ENCODE results near the gene STMN1. TPM values are rescaled to one million over a fixed set of nuclear protein-coding genes. Genes with fewer than 3 reads are reported as not detected.

STMN1 gene
- total RNA-seq, 1 experiment from 2014 or later, result 349 TPM

GRCh38 chr1:25899792-25900191 is 6.4 kb downstream of the STMN1 start:
- H3K27ac ChIP-seq, result no peak overlapping the region
- no peak overlapping the region for H3K4me2 ChIP-seq
- H3K4me3 ChIP-seq, result no peak overlapping the region
- no peak overlapping the region for H2AFZ ChIP-seq
- no peaks in the 10 kb centered on the region for H3K9me2 ChIP-seq (ENCODE audit: insufficient read depth)
- intact Hi-C loops (cut with micrococcal nuclease; ENCODE audit: unreplicated experiment), result loop anchor here (10.0 kb wide), 1 partner anchor 265 kb away; the partner anchor contains the start of genes C1orf232 and ZNF593
- H3K9me3 ChIP-seq (ENCODE audit: insufficient read depth, low read depth), result no peaks in the 10 kb centered on the region
- TF ChIP-seq CTCF (conservative IDR thresholded peaks at IDR 0.05) (no peak), EZH2 (IDR thresholded peaks at IDR 0.05; ENCODE audit: low read depth) (no peak)
- peaks cover 5% of the 10 kb centered on the region; the same call in 1 of the 2 replicates for H3F3A ChIP-seq (ENCODE audit: insufficient read depth, low read depth)
- ChIA-PET CTCF (interaction anchor here (0.6 kb wide), 1 partner anchor 54 kb away, joined by 3 read pairs; no protein-coding TSS in a partner anchor), POLR2A (ENCODE audit: unreplicated experiment) (no interaction called here)
- H3K27me3 ChIP-seq (ENCODE audit: insufficient read depth, low read depth), result no peaks in the 10 kb centered on the region
- no peak for DNase-seq
- no peaks in the 10 kb centered on the region; the same call in 1 of the 2 replicates for H3K36me3 ChIP-seq (ENCODE audit: low read depth)
- H3K4me1 ChIP-seq (replicated peaks; ENCODE audit: insufficient read depth), result peaks cover 13% of the 10 kb centered on the region
- BruUV-seq (replicated peaks), result no TSS peak
- peaks cover 23% of the 10 kb centered on the region for H3K79me2 ChIP-seq (ENCODE audit: low read depth)
- no peaks in the 10 kb centered on the region; the same call in 1 of the 2 replicates for H4K20me1 ChIP-seq (ENCODE audit: insufficient read depth)

- Histone ChIP-seq H3K4me2 (no peak overlapping the region), H3F3A (ENCODE audit: insufficient read depth, low read depth) (peaks cover 11% of the 10 kb centered on the region; the same call in 1 of the 2 replicates), H3K9me2 (ENCODE audit: insufficient read depth) (no peaks in the 10 kb centered on the region), H3K4me3 (no peak overlapping the region), H2AFZ (no peak overlapping the region), H3K27me3 (ENCODE audit: insufficient read depth, low read depth) (no peaks in the 10 kb centered on the region), H3K9me3 (ENCODE audit: insufficient read depth, low read depth) (no peaks in the 10 kb centered on the region), H4K20me1 (ENCODE audit: insufficient read depth) (no peaks in the 10 kb centered on the region), H3K4me1 (replicated peaks; ENCODE audit: insufficient read depth) (peaks cover 6% of the 10 kb centered on the region), H3K36me3 (ENCODE audit: low read depth) (no peaks in the 10 kb centered on the region; the same call in 1 of the 2 replicates), H3K27ac (no peak overlapping the region), H3K79me2 (ENCODE audit: low read depth) (peaks cover 9% of the 10 kb centered on the region)
- POLR2A ChIA-PET (ENCODE audit: unreplicated experiment), result interaction anchor here (0.6 to 0.8 kb wide), 2 partner anchors 188 to 267 kb away, joined by 4 to 12 read pairs; no protein-coding TSS in a partner anchor
- no TSS peak for BruUV-seq (replicated peaks)
- CTCF ChIA-PET, result interaction anchor here (0.6 kb wide), 1 partner anchor 99 kb away, joined by 6 read pairs; the partner anchor contains the start of gene PAFAH2
- intact Hi-C loops (cut with micrococcal nuclease; ENCODE audit: unreplicated experiment), result loop anchor here (10.0 kb wide), 1 partner anchor 266 kb away; the partner anchor contains the start of genes C1orf232 and ZNF593
- DNase-seq, result no peak
- TF ChIP-seq CTCF (conservative IDR thresholded peaks at IDR 0.05) (no peak), EZH2 (IDR thresholded peaks at IDR 0.05; ENCODE audit: low read depth) (no peak)
These were observed 7.8 kb downstream of the STMN1 start for GRCh38 chr1:25898223-25899015.

DNA sequence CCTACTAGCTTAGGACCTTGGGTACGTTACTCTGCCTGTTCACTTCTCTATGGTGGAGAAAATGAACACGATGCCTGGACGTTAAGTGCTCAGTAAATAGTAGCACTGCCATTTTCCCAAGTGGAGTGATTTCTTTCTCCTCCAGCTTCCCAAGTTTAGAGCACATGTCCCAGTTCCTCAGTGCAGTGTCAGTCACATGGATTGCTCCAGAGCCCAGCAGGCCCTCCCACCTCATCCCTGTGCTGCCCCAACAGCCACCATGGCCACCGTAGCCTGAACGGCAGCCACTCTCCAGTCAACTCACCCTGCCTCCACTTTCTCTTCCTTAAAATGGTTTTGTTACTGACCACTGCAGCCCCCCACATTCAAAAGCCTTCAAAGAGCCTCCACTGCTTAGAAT is 8.5 kb downstream of the STMN1 start:
- no peaks in the 10 kb centered on the region; the same call in 1 of the 2 replicates for H3K36me3 ChIP-seq (ENCODE audit: low read depth)
- CTCF ChIA-PET, result no interaction called here

More for the DNA sequence above, 8.5 kb downstream of the STMN1 start:
- no peak overlapping the region for H2AFZ ChIP-seq
- H4K20me1 ChIP-seq (ENCODE audit: insufficient read depth), result no peaks in the 10 kb centered on the region
- no peaks in the 10 kb centered on the region for H3K27me3 ChIP-seq (ENCODE audit: insufficient read depth, low read depth)
- peaks cover 13% of the 10 kb centered on the region for H3K4me1 ChIP-seq (replicated peaks; ENCODE audit: insufficient read depth)
- no peaks in the 10 kb centered on the region for H3K9me2 ChIP-seq (ENCODE audit: insufficient read depth)
- H3K4me3 ChIP-seq, result no peak overlapping the region
- intact Hi-C loops (cut with micrococcal nuclease; ENCODE audit: unreplicated experiment), result loop anchor here (10.0 kb wide), 1 partner anchor 267 kb away; the partner anchor contains the start of genes C1orf232 and ZNF593
- DNase-seq, result no peak
- BruUV-seq (replicated peaks), result no TSS peak
- no peaks in the 10 kb centered on the region for H3K9me3 ChIP-seq (ENCODE audit: insufficient read depth, low read depth)
- 0 out of 2 replicates have a peak, but pooled peaks cover 5% of the 10 kb centered on the region for H3K79me2 ChIP-seq (ENCODE audit: low read depth)
- no peak overlapping the region for H3K4me2 ChIP-seq
- POLR2A ChIA-PET (ENCODE audit: unreplicated experiment), result interaction anchor here (0.6 to 0.8 kb wide), 5 partner anchors 23 to 268 kb away, joined by 3 to 12 read pairs (median 4); no protein-coding TSS in a partner anchor
- H3K27ac ChIP-seq, result no peak overlapping the region
- peaks cover 17% of the 10 kb centered on the region for H3F3A ChIP-seq (ENCODE audit: insufficient read depth, low read depth)
- TF ChIP-seq CTCF (conservative IDR thresholded peaks at IDR 0.05), result no peak
- no peak for TF ChIP-seq EZH2 (IDR thresholded peaks at IDR 0.05; ENCODE audit: low read depth)
